Right lobe of liver (tissue), 6 donors: ENCODE measurements around the gene ST7. TPM values are rescaled to one million over a fixed set of nuclear protein-coding genes. Genes with fewer than 3 reads are reported as not detected.

Experiments used
- ATAC-seq, 4 donors: fragments of 200-7000 bp; cut with Tn5 transposase; one replicate each; pipeline ENCODE4 v1.9.1; 2020; ENCODE audit warnings: mild to moderate bottlenecking in 4 of 4, moderate library complexity in 4 of 4
- DNase-seq, 3 donors: peaks; one replicate each; pipeline ENCODE4 v3.0.0-alpha.2; 2020
- H3K27ac ChIP-seq, 3 donors: fragments of 200-600 bp; one replicate each; pipeline ENCODE4 v1.8.0; 2022
- H3K27me3 ChIP-seq, 2 donors: fragments of 200-600 bp; one replicate each; pipeline ENCODE4 v1.8.0; 2022
- H3K36me3 ChIP-seq, 4 donors: fragments of 200-600 bp; sonication (generic) in 1 of 4; one replicate each; pipeline versions ENCODE4 v1.5.1 to v1.8.0; 2017 to 2022; ENCODE audit warnings: control low read depth in 1 of 4
- H3K4me1 ChIP-seq, 4 donors: fragments of 200-600 bp; sonication (generic) in 1 of 4; one replicate each; pipeline versions ENCODE4 v1.5.1 to v1.8.0; 2017 to 2022; ENCODE audit warnings: control low read depth in 1 of 4
- H3K4me3 ChIP-seq, 3 donors: fragments of 200-600 bp; one replicate each; pipeline ENCODE4 v1.8.0; 2022
- H3K9me3 ChIP-seq, 4 donors: fragments of 200-600 bp; sonication (generic) in 1 of 4; one replicate each; pipeline versions ENCODE4 v1.5.1 to v1.8.0; 2017 to 2022; ENCODE audit warnings: control low read depth in 1 of 4
- CTCF ChIP-seq, 4 donors: fragments of 200-600 bp in 3 of 4; fragments of 450-650 bp in 1 of 4; IDR thresholded peaks; one replicate each; pipeline versions ENCODE4 v1.5.1 to v1.8.0; 2016 to 2022; ENCODE audit warnings: antibody characterized with exemption in 4 of 4, mild to moderate bottlenecking in 2 of 4
- POLR2A ChIP-seq: fragments of 450-650 bp; IDR thresholded peaks from one replicate; pipeline ENCODE4 v1.6.1; 2017; ENCODE audit warnings: antibody characterized with exemption, mild to moderate bottlenecking
- WGBS: methylation state at CpG from one replicate; pipeline ENCODE4 v1.1.6; 2018; ENCODE audit warnings: low coverage, low lambda C conversion rate; ENCODE audit not compliant: insufficient coverage; ENCODE audit errors: missing lambda C conversion rate; 5-methylcytosine and 5-hydroxymethylcytosine counted together
- intact Hi-C, 2 donors: fragments of 100-400 bp; cut with DNase I; formaldehyde crosslinking; loops; one replicate each; pipeline versions ENCODE4 v1.11.2 to v1.14.1; 2022
- total RNA-seq, 6 experiments: library from RNA; depleted of rRNA in 2 of 6; stranded (reverse); fragments of >200 nt in 2 of 6; fragmentation: NEBNext Ultra II Directional in 3 of 6; extraction: Animal tissue kit (Norgen Biotek cat#: 25700) in 3 of 6; gene quantifications; one replicate each; pipeline versions ENCODE4 v1.1.0 to v1.2.4, GENCODE V29; 2016 to 2023
- donor health status: DM: no; HTN: yes; CAD: no.
- donor health status: DM: no; HTN: no; CAD: no.
- donor health status: DM: no; HTN: no; CAD: no.
- donor health status: DM: no; HTN: yes; CAD: no.
- donor health status: DM: no; HTN: yes; CAD: no.

Gene ST7
- total RNA-seq, 6 experiments from 2014 or later, result 17.4 to 29.9 (median 22.4) TPM

GRCh38 chr7:117155694-117156093 lies 202.4 kb downstream of the ST7 start:
- H3K9me3 ChIP-seq, result no peaks in the 10 kb centered on the region
- H3K27me3 ChIP-seq, result no peaks in the 10 kb centered on the region
- H3K4me3 ChIP-seq, result no peak overlapping the region
- WGBS, result 71% methylated on average over 1 of the region's 1 CpG
- no peak overlapping the region for H3K27ac ChIP-seq
- intact Hi-C loops, result no loop called here
- ATAC-seq (no peak), DNase-seq (no peak)
- H3K36me3 ChIP-seq, result no peaks in the 10 kb centered on the region
- TF ChIP-seq POLR2A (no peak), CTCF (IDR thresholded peaks at IDR 0.05) (no peak)
- peaks cover 0 to 24% (median 11%) of the 10 kb centered on the region in 4 donors for H3K4me1 ChIP-seq

- intact Hi-C loops, result no loop called here
- peak; percentile 93 to 94 (median 94) for ATAC-seq
- 19% methylated on average over 5 of the region's 5 CpGs for WGBS
- TF ChIP-seq CTCF (IDR thresholded peaks at IDR 0.05), result peak; percentile 21 to 52 (median 42)
- no peak for TF ChIP-seq POLR2A
- peak; percentile 70 to 79 (median 73) for DNase-seq
- Histone ChIP-seq H3K27me3 (no peaks in the 10 kb centered on the region), H3K4me3 (no peak overlapping the region), H3K27ac (peak overlapping the region in 2 of 3 donors; percentile 12 to 25), H3K9me3 (no peaks in the 10 kb centered on the region), H3K4me1 (peaks cover 0 to 20% (median 8%) of the 10 kb centered on the region in 4 donors), H3K36me3 (no peaks in the 10 kb centered on the region)
These were observed 204.2 kb downstream of the ST7 start for GRCh38 chr7:117157241-117158209.

- TF ChIP-seq CTCF (IDR thresholded peaks at IDR 0.05) (no peak), POLR2A (no peak)
- 75% methylated on average over 4 of the region's 4 CpGs for WGBS
- H3K4me1 ChIP-seq, result peaks cover 0 to 17% (median 6%) of the 10 kb centered on the region in 4 donors
- DNase-seq (no peak), ATAC-seq (no peak)
- H3K27me3 ChIP-seq, result no peaks in the 10 kb centered on the region
- intact Hi-C loops, result no loop called here
- no peaks in the 10 kb centered on the region for H3K9me3 ChIP-seq
- H3K27ac ChIP-seq, result no peak overlapping the region
- H3K4me3 ChIP-seq, result no peak overlapping the region
- H3K36me3 ChIP-seq, result no peaks in the 10 kb centered on the region
These were observed 205.8 kb downstream of the ST7 start for GRCh38 chr7:117158941-117159697.

- H3K4me1 ChIP-seq, result peaks cover 0 to 4% (median under 1%) of the 10 kb centered on the region in 4 donors
- no peak overlapping the region for H3K4me3 ChIP-seq
- DNase-seq, result no peak
- no peaks in the 10 kb centered on the region for H3K9me3 ChIP-seq
- no peak for ATAC-seq
- TF ChIP-seq POLR2A (no peak), CTCF (IDR thresholded peaks at IDR 0.05) (no peak)
- intact Hi-C loops, result no loop called here
- no peaks in the 10 kb centered on the region for H3K27me3 ChIP-seq
- WGBS, result 100% methylated on average over 2 of the region's 2 CpGs
- no peak overlapping the region for H3K27ac ChIP-seq
- H3K36me3 ChIP-seq, result no peaks in the 10 kb centered on the region
These were observed 209.8 kb downstream of the ST7 start for GRCh38 chr7:117163101-117163500.
